HG03175 (cell line): Measurements from ENCODE around the gene MVB12B.
"Not testable (repeated sequence)": the region's sequence is repeated elsewhere in the genome, so short reads cannot be mapped to it uniquely, and the experiment has no call there.

Experiments used
- ATAC-seq: cut with Tn5 transposase; IDR thresholded peaks from one replicate; pipeline ENCODE4 v1.9.1; 2021; ENCODE audit warnings: mild to moderate bottlenecking, moderate library complexity; ENCODE audit not compliant: unreplicated experiment

The MVB12B gene

DNA sequence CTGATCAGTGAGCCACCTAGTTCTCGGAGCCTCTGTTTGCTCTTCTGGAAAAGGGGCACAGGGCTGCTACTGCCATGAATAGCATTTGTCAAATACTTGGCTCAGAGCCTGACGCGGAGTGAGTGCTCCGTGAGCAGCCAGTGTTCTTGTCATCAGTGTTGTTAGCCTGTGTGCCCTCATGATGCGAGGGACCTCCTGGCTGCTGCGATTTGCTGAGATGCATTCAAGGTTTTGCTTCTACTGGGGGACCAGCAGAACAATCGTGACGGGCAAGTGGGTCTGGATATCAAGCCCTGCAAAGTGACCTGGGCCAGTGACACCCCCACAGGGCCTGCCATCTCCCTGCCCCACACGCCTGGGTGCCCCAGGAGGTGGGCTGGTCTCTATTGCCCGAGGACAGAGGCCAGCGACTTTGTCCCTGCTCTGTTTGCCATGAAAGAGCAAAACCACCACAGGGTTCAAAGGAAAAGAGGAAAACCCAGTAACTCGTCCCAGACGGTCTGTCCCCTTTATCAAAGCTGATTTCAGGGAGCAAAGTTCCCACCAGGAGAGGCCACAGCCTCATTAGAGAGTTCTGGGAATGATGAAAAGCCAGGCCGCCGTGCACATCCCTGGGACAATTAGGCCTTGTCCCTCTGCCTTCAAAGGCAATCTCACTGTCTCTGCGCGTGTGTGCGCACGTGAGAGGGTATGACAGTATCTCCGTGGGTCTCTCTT lies 200.6 kb downstream of the MVB12B start:
- ATAC-seq, result no peak

DNA sequence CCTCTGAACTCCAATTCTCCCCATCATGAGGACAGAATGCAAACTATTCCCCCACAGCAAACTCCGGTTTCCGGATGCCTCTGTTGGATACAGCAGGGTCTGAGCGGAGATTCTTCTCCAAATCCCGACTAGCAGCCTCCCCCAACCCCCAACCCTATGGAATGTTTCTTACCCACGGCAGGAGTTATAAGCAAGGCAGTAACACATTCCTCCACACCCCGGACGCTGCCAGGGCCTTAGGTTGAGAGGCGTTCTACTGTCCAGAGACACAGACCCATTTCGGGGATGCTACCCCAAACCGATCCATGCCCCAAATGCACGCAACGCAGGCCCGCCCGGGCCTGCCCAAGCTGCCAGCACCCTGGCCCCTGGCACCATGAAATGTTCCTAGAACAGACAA lies 201.5 kb downstream of the MVB12B start:
- ATAC-seq, result no peak

DNA sequence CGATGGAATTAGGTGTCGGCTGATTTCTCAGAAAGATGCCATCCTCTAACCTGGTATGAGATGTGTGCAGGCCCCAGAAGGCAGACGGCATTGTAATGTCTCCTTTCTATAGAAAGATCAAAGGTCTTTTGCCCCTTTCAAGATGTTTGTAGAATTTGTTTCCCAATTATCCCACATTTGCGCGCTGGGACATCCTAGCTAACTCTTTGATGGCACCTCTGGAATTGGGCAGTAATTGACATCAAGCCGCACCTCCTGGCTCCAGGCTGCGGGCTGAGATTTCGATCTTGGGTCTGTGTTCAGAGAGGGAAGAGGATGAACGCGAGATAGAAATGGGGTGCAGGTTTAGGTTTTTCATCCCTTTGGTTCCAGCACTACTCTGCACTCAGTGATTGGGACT lies 202.3 kb downstream of the MVB12B start:
- no peak for ATAC-seq

DNA sequence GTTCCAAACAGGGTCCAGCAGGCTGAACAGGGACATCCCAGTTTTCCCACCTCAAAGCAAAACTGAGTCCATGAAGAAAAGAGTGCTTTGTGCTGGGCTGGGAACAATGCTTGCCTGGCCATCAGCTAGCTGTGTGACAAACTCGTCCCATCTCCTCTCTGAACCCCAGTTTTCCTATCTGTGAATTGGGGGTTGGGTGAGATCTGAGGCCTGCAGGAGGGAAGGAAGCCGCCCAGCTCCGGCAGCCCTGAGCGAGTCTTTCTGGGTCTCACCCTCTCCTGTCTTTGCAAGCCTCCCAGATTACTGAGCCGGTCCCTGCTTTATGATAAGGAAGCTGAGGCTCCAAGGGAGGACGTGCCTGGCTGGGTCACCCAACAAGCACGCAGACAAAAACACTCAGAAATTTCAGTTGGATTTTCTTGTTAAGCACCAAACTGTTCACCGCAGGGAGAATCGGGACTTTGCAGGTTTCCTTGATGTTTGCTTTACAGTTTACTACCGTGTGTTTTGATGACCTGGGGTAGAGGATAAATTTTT lies 204.5 kb downstream of the MVB12B start:
- no peak for ATAC-seq

GRCh38 chr9:126531591-126531990 lies 205.0 kb downstream of the MVB12B start:
- ATAC-seq, result no peak

- ATAC-seq, result no peak
Observed at GRCh38 chr9:126532019-126532462, 205.4 kb downstream of the MVB12B start.

- ATAC-seq, result no peak
Observed at GRCh38 chr9:126532489-126532888, 205.9 kb downstream of the MVB12B start.

DNA sequence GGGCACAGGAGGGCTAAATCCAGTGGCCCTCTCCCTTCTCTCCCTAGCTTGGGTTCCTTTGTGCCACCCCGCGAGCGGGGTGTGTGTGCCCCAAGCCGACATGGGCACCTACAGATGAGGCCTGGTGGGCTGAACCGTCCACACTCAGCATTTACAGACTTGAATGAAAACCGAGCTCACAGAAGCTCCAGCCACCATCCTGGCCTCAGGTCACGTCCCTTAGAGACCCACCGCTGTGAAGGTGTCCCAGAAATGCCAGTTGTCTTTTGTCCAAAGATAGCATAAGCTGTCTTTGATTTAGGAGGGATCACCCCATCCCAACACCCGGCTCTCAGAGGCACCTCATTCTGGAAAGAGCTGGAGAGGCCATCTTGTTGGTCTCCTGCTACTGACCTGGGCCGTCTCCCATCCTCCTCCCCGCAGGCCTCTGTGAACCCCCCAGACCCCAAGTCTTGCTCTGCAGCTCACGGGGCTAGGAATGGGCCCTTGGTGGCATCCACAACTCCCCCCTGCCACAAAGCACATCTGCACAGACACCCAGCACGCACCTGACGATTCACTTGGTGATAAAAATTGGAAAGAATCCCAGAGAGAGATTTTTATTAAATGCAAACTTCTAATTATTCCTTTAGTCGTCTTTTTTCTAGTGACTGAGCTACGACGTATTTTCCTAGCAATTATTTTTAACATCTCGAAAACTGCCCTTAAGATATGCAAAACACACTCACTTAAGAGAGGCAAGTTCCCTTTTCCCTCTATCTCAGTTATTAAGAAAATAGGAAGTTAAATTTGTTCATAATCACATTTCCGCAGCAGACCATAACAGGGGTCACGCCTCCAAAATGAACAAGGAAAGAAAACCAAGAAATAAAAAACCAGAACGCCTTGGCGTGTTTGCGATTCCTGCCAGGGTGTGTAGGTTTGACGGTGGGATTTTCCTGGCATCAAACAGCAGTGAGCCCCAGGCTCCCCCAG lies 206.6 kb downstream of the MVB12B start:
- ATAC-seq, result no peak

- no peak for ATAC-seq
Observed at GRCh38 chr9:126533926-126534310, 207.3 kb downstream of the MVB12B start.

GRCh38 chr9:126534431-126535186 lies 208.0 kb downstream of the MVB12B start:
- ATAC-seq, result no peak

GRCh38 chr9:126536131-126536530 lies 209.5 kb downstream of the MVB12B start:
- ATAC-seq, result no peak

DNA sequence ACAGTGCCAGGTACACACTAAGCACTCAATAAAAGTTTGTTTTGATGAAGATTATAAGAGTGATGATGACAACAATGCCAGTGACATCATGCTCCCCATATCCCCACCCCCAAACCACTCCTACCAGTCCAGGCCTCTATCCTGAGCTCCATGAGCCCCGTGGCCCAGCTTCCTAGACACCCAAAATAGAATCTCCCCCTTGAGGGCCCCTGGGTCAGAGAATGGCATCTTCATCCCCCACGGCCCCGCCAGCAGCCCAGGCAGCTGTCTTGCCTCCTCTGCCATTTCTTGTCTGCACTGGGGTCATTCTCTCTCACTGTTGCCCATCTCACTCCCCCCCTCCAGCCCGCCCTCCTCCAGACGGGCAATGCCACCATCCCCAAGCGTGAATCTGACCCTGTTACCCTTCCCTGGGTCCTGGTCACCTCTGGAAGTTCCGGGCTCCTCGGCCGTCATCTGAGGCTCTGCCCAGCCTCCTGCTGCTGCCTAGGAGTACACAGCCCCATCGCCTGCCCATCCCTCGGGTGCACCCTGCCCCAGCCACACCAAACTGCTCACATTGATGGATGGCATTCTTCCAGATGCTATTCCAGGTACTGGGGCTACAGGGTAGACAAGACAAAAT lies 210.3 kb downstream of the MVB12B start:
- no peak for ATAC-seq

DNA sequence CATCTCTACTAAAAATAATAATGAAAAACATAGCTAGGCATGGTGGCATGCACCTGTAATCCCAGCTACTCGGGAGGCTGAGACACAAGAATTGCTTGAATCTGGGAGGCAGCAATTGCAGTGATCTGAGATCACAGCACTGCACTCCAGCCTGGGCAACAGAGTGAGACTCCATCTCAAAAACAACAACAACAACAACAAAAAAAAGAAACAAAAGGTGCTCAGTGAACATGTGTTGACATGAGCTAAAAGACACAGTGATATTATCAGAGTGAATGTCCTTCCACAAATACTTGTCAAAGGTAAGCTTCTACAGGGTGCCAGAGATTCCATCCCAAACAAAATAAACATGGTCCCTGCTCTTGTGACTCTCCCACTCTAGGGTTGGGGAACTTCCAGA lies 211.9 kb downstream of the MVB12B start:
- ATAC-seq, result no peak

GRCh38 chr9:126540398-126540797 lies 213.8 kb downstream of the MVB12B start:
- not testable (repeated sequence) for ATAC-seq

GRCh38 chr9:126543490-126543889 lies 216.9 kb downstream of the MVB12B start:
- no peak for ATAC-seq

GRCh38 chr9:126545106-126545505 lies 218.5 kb downstream of the MVB12B start:
- ATAC-seq, result no peak

- ATAC-seq, result no peak
Observed at GRCh38 chr9:126546036-126546435, 219.4 kb downstream of the MVB12B start.

- no peak for ATAC-seq
Observed at GRCh38 chr9:126548312-126548711, 221.7 kb downstream of the MVB12B start.

GRCh38 chr9:126549246-126550006 lies 222.8 kb downstream of the MVB12B start:
- ATAC-seq, result no peak

GRCh38 chr9:126550891-126551351 lies 224.3 kb downstream of the MVB12B start:
- no peak for ATAC-seq
